Esophagus (tissue), 2 donors: ENCODE data around the gene ERO1A. TPM values are rescaled to one million over a fixed set of nuclear protein-coding genes. Genes with fewer than 3 reads are reported as not detected.

Source experiments
- H3K27ac ChIP-seq, 2 donors: one replicate each; pipeline ENCODE4 v1.5.1; 2013; ENCODE audit warnings: low read depth in 2 of 2, mild to moderate bottlenecking in 2 of 2, inconsistent platforms in 1 of 2, low read length in 1 of 2, moderate library complexity in 1 of 2
- H3K27me3 ChIP-seq, 2 donors: one replicate each; pipeline ENCODE4 v1.6.1; 2013; ENCODE audit warnings: low read length in 2 of 2, control low read depth in 1 of 2, mild to moderate bottlenecking in 1 of 2; ENCODE audit not compliant: insufficient read depth in 2 of 2, control insufficient read depth in 1 of 2
- H3K36me3 ChIP-seq, 2 donors: one replicate each; pipeline ENCODE4 v1.6.1; 2013; ENCODE audit warnings: low read length in 1 of 2; ENCODE audit not compliant: control insufficient read depth in 2 of 2, insufficient read depth in 2 of 2
- H3K4me1 ChIP-seq, 2 donors: one replicate each; pipeline ENCODE4 v1.6.1; 2013; ENCODE audit warnings: low read length in 1 of 2; ENCODE audit not compliant: control insufficient read depth in 2 of 2, insufficient read depth in 2 of 2
- H3K4me3 ChIP-seq, 2 donors: one replicate each; pipeline ENCODE4 v1.5.1; 2013; ENCODE audit warnings: low read length in 2 of 2, mild to moderate bottlenecking in 2 of 2, low read depth in 1 of 2, moderate library complexity in 1 of 2
- H3K9me3 ChIP-seq, 2 donors: one replicate each; pipeline ENCODE4 v1.6.1; 2013; ENCODE audit warnings: mild to moderate bottlenecking in 2 of 2, low read depth in 1 of 2, low read length in 1 of 2, moderate library complexity in 1 of 2; ENCODE audit not compliant: control insufficient read depth in 2 of 2, insufficient read depth in 1 of 2
- WGBS, 2 donors: extraction: QIAGEN DNeasy Blood & Tissue Kit; methylation state at CpG; one replicate each; pipeline ENCODE4 v1.1.7; 2013; 5-methylcytosine and 5-hydroxymethylcytosine counted together
- polyA plus RNA-seq, 2 donors: library from polyadenylated mRNA; stranded (reverse); fragments of 200-250 nt; gene quantifications; one replicate each; pipeline ENCODE4 v1.2.3, GENCODE V29; 2013
- donor health status: healthy with polysubstance abuse.
- donor health status: Bipolar disorder and iron deficiency.

Gene ERO1A
- polyA plus RNA-seq, 2 donors = 157 to 592 TPM

- Histone ChIP-seq H3K4me1 (no peaks in the 10 kb centered on the region), H3K27me3 (no peaks in the 10 kb centered on the region), H3K4me3 (no peak overlapping the region), H3K36me3 (no peaks in the 10 kb centered on the region), H3K27ac (peak overlapping the region; percentile 66 to 80), H3K9me3 (no peaks in the 10 kb centered on the region)
- WGBS, 2 donors = 56 to 65% methylated on average over 3 of the region's 3 CpGs
Measured at GRCh38 chr14:52703225-52703624, 7.9 kb upstream of the ERO1A start.

- 61 to 63% methylated on average over 3 of the region's 3 CpGs for WGBS, 2 donors
- H3K27ac ChIP-seq = peak overlapping the region; percentile 49 to 66
- no peaks in the 10 kb centered on the region for H3K4me1 ChIP-seq
- H3K36me3 ChIP-seq = no peaks in the 10 kb centered on the region
- no peak overlapping the region for H3K4me3 ChIP-seq
- H3K9me3 ChIP-seq = no peaks in the 10 kb centered on the region
- no peaks in the 10 kb centered on the region for H3K27me3 ChIP-seq
Measured at GRCh38 chr14:52701223-52701622, 5.9 kb upstream of the ERO1A start.

GRCh38 chr14:52700701-52701172 lies 5.4 kb upstream of the ERO1A start:
- 23 to 27% methylated on average over 2 of the region's 2 CpGs for WGBS, 2 donors

GRCh38 chr14:52694761-52695480 lies 437 bp downstream of the ERO1A start:
- Histone ChIP-seq H3K27ac (peak overlapping the region; percentile 98 to 100), H3K4me3 (peak overlapping the region; percentile 99 to 100), H3K9me3 (no peaks in the 10 kb centered on the region), H3K36me3 (no peaks in the 10 kb centered on the region), H3K27me3 (no peaks in the 10 kb centered on the region), H3K4me1 (no peaks in the 10 kb centered on the region)
- 0% methylated on average over 46 of the region's 46 CpGs for WGBS, 2 donors

More at GRCh38 chr14:52700701-52701172, 5.4 kb upstream of the ERO1A start:
- H3K4me1 ChIP-seq = no peaks in the 10 kb centered on the region
- no peaks in the 10 kb centered on the region for H3K27me3 ChIP-seq
- H3K36me3 ChIP-seq = no peaks in the 10 kb centered on the region
- H3K9me3 ChIP-seq = no peaks in the 10 kb centered on the region
- H3K27ac ChIP-seq = peak overlapping the region; percentile 21 to 42
- no peak overlapping the region for H3K4me3 ChIP-seq

- Histone ChIP-seq H3K27ac (no peak overlapping the region), H3K9me3 (no peaks in the 10 kb centered on the region), H3K4me1 (no peaks in the 10 kb centered on the region), H3K27me3 (no peaks in the 10 kb centered on the region), H3K36me3 (no peaks in the 10 kb centered on the region), H3K4me3 (peak overlapping the region; percentile 4 to 49)
- 95% methylated on average over 7 of the region's 7 CpGs for WGBS, 2 donors
Measured at GRCh38 chr14:52693532-52693931, 1.8 kb downstream of the ERO1A start.

GRCh38 chr14:52693036-52693435 lies 2.3 kb downstream of the ERO1A start:
- Histone ChIP-seq H3K4me3 (peak overlapping the region; percentile 4 to 49), H3K4me1 (no peaks in the 10 kb centered on the region), H3K27ac (no peak overlapping the region), H3K9me3 (no peaks in the 10 kb centered on the region), H3K36me3 (no peaks in the 10 kb centered on the region), H3K27me3 (no peaks in the 10 kb centered on the region)
- 70 to 73% methylated on average over 3 of the region's 3 CpGs for WGBS, 2 donors

GRCh38 chr14:52692248-52692962 lies 3.0 kb downstream of the ERO1A start:
- Histone ChIP-seq H3K4me3 (peak overlapping the region in 1 of 2 donors; percentile 49), H3K27ac (peak overlapping the region; percentile 15 to 65), H3K36me3 (no peaks in the 10 kb centered on the region), H3K9me3 (no peaks in the 10 kb centered on the region), H3K27me3 (no peaks in the 10 kb centered on the region), H3K4me1 (no peaks in the 10 kb centered on the region)
- 58 to 62% methylated on average over 5 of the region's 5 CpGs for WGBS, 2 donors

- peaks cover 0 to 4% of the 10 kb centered on the region in 2 donors for H3K4me1 ChIP-seq
- H3K36me3 ChIP-seq = no peaks in the 10 kb centered on the region
- H3K27ac ChIP-seq = peak overlapping the region; percentile 2 to 42
- H3K4me3 ChIP-seq = peak overlapping the region in 1 of 2 donors; percentile 49
- no peaks in the 10 kb centered on the region for H3K9me3 ChIP-seq
- H3K27me3 ChIP-seq = no peaks in the 10 kb centered on the region
- 76 to 77% methylated on average over 7 of the region's 7 CpGs for WGBS, 2 donors
Measured at GRCh38 chr14:52690983-52691760, 4.2 kb downstream of the ERO1A start.

- no peak overlapping the region for H3K27ac ChIP-seq
- WGBS, 2 donors = 95 to 100% methylated on average over 1 of the region's 1 CpG
- peaks cover 0 to 4% of the 10 kb centered on the region in 2 donors for H3K4me1 ChIP-seq
- H3K9me3 ChIP-seq = no peaks in the 10 kb centered on the region
- H3K36me3 ChIP-seq = peaks cover 0 to 2% of the 10 kb centered on the region in 2 donors
- no peaks in the 10 kb centered on the region for H3K27me3 ChIP-seq
- peak overlapping the region in 1 of 2 donors; percentile 2 for H3K4me3 ChIP-seq
Measured at GRCh38 chr14:52686176-52686575, 9.2 kb downstream of the ERO1A start.
